DOHH2 (cell line): ENCODE results near the gene DRD2.

ENCODE experiments used
- CTCF ChIP-seq: fragments of 200-600 bp; sonication (generic); IDR thresholded peaks from one replicate; pipeline ENCODE4 v1.5.1; 2014; ENCODE audit warnings: antibody characterized with exemption, mild to moderate bottlenecking, low read depth, low read length; ENCODE audit not compliant: poor library complexity, severe bottlenecking
- EZH2phosphoT487 ChIP-seq: fragments of 200-600 bp; sonication (generic); IDR thresholded peaks from 2 replicates; pipeline ENCODE4 v1.6.1; 2017; ENCODE audit warnings: borderline replicate concordance, mild to moderate bottlenecking, antibody characterized with exemption, low read length, moderate library complexity, mixed read lengths

- TF ChIP-seq CTCF, result no peak
- no peak for TF ChIP-seq EZH2phosphoT487
Measured at GRCh38 chr11:113457784-113458183, 17.4 kb downstream of the DRD2 start.
